ENCODE measurements around the gene SOX30.

SOX30 gene

DNA sequence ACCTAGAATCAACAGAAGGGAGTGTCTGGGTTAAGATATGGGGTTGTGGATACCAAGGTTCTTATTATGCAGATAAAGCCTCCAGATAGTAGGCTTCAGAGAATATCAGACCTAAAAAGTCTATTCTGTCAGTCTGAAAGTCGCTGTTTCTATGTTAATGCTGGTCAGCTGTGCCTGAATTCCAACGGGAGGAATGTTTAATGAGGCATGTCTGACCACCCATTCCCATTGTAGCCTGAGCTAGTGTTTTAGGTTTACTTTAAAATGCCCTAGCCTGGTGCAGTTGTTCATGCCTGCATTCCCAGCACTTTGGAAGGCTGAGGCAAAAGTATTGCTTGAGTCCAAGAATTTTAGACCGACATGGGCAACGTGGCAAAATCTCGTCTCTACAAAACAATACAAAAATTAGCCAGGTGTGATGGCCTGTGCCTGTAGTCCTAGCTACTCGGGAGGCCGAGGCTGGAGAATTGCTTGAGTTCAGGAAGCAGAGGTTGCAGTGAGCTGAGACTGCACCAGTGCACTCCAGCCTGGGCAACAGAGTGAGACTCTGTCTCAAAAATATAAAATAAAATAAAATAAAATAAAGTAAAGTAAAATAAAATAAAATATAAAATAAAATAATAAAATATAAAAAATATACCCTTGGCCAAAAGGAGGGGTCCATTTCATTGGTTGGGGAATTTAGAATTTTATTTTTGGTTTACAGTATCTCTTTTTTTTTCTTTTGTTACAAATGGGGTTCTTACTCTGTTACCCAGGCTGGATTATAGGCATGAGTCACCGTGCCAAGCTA lies 7.8 kb upstream of the SOX30 start:
- DNase-seq (ENCODE audit: low read depth): no peak

DNA sequence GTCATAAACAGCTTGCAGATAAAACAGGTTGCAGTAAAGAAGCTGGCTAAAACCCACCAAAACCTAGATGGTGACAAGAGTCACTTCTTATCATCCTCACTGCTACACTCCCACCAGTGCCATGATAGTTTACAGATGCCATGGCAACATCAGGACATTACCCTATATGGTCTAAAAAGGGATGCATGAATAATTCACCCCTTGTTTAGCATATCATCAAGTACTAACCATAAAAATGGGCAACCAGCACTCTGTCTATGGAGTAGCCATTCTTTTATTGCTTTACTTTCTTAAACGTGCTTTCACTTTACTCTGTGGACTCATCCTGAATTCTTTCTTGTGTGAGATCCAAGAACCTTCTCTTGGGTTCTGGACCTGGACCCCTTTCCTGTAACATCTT lies 6.7 kb upstream of the SOX30 start:
- DNase-seq (ENCODE audit: low read depth): no peak

DNA sequence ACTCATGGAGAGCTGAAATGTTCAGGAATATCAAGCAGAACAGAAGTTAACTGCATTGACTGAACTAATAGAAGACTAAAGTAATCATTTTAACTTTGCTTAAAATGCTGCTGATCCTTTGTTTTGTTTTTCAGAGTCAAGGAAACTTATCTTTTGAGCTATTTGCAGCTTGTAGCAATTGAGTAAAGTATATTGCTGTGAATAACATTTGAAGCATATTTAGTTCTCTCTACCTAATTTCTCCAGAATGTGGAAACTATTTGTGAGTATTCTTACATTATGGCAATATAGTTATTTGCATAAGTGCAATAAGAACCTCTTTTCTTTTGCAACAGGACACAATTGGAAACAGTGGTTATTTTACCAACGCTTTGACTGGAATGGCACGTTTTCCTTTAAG lies 5.3 kb upstream of the SOX30 start:
- DNase-seq (ENCODE audit: low read depth): no peak

DNA sequence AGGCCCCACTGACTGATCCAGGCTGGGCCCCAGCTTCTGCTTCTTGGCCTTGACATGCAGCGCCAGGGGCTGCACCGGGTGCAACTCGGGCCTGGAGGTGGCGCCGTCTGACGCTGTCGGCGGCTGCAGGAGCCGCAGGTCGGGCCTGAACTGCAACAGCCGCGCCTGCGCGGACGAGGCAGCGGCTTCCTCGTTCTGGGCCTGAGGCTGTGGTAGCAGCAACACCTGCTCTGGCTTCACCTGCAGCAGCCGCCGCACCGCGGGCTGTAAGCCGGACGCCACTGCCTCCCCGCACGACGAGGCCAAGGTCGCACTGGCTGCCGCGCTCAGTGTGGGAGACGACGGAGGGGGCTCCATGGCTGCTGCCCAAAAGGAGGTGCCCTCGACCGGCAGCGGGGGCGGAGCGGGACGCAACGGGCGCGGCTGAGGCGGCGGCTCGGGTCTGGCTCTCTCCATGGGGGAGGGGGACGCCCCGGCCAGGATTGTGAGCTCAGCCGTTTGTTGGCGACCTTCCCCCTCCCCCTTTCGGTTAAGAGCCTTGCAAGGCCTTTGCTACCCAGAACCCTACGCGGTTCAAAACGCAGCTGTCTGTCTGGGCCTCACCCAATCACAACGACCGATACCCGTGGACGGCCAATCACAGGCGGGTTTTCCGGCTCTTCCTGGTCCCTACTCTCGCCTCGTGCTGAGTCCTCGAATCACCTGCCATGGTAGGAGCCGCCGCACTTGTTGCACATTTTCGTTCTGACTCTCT lies 438 bp downstream of the SOX30 start:
- no peak for DNase-seq (ENCODE audit: low read depth)

DNA sequence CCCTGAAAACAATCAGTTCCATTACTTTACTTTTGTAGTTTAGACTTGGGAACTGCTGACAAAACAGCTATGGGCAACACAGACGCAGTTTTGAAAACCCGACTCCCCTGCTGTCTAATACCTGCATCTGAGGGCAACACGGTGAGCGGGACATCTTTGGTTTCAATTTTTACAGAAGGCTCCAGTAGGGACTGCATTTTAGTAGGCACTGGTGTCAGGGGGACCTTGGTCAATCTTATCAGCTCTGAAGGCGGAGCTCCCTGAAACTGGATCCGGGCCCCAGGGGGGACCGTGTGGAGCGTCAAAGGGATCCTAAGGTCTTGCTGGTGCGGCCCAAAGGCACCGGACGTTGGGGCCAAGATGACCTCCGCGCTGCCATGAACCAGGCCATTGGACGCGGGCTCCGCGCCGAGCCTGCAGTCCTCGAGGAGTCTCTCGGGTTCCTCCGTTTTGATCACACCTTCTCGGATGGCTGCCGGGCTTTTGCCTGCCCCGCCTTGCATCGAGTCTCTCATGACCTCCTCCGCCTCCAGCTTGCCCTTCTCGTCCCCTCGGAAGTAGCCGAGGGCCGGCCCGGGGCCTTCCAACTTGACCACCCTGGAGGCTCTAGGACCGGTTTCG lies 1.1 kb downstream of the SOX30 start:
- DNase-seq (ENCODE audit: low read depth): no peak

DNA sequence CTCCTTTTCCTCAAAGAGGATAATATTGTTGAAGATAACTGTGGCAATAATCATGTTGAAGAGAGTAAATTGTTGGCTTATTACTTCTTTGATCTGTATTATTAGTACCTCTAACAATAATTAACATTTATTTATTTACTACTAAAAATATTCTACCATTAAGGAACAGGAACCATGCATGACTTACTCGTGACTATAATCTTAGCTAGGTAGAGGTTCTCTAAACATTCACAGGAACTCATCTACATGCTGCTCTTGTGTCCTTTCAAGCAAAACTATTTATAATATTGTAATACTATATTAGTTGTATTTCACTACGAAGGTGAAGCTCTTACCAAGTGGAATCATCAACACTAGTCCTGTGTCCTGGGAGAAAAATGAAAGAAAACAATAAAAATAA lies 3.1 kb downstream of the SOX30 start:
- DNase-seq (ENCODE audit: low read depth): no peak

DNA sequence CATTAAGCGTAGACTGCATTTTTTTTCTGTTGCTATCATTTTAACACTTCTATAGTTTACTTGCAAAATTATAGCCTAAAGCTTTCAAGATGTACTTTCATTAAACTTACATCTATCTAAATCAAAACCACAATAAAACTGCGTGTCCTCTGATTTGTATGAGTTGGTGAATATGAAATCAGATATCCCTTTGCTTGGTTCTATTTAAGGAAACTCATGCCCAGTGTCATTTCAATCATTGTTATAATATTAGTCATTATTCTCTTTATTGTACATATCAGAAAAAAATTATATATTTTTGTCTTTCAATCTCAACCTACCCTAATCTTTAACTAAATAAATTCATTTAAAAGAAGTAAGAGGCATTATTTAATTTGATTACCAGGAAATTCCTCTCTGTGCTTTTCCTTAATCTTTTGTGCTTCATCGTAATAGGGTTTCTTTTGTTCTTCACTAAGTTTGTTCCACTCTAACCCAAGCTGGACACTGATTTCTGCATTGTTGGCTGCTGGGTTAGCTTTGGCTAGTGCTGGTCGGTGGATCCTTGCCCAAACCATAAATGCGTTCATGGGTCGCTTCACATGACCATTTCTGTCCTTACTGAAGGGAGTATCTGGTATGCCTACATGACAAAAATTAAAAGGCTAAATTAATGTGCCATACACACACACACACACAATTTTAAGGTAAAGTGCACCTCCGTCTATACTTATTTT lies 3.8 kb downstream of the SOX30 start:
- DNase-seq (ENCODE audit: low read depth): no peak

DNA sequence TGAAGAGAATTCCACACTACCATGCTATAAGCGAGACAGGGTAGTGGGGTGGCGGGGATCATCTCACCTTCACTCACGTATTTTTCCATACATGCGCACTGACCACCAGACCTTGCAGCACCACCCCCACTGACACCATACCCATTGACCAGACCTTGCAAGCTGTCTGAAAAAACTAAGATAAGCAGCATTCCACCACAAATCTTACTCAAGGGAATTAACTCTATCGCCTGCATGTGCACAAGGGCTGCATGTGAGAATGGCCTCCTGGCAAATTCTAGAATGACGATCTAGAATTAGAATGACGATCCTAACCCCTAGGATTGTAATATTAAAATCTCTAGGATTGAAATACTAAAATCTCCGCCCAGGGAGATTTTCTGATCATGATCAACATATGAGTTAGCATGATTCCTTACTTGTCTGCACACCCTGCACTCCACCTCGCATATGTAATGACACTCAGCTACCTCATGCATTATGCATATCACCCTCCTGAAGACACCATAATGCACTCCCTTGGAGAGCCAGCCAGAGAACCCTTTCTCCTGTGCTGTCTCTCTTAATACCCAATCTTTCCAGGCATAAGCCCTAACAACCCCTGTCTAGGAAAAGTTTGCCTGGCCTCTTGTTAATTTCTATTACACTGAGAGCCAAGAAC lies 11.7 kb downstream of the SOX30 start:
- no peak for DNase-seq (ENCODE audit: low read depth)

DNA sequence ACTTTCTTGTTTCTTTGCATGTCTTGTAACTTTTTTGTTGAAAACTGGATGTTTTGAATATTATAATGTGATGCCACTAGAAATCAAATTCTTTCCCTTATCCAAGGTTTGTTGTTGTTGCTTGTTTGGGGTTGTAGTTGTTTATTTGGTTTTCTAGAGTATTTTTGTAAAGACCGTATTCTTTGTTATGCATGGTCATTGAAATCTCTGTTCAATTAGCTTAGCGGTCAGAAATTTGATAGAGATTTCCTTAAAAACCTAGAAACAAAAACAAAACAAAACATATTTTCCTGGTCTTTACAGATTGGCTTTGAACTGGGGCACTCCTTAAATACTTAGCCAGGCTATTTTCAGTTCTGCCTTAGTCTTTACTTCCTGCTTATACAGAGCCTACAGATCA lies 21.9 kb downstream of the SOX30 start:
- no peak for DNase-seq (ENCODE audit: low read depth)

DNA sequence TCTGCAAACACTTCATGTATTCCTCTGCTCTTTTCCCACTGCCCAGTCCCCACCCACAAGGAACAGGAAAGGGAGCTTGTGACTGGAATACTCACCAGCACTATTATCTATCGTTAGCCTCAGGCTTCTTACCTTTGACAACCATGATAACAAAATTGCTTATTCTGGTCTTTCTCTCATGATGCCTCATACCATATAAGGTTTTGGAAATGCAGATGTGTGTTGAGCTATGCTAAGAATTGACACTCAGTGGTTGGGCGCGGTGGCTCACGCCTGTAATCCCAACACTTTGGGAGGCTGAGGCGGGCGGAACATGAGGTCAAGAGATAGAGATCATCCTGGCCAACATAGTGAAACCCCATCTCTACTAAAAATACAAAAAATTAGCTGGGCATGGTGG lies 25.4 kb downstream of the SOX30 start:
- no peak for DNase-seq (ENCODE audit: low read depth)

DNA sequence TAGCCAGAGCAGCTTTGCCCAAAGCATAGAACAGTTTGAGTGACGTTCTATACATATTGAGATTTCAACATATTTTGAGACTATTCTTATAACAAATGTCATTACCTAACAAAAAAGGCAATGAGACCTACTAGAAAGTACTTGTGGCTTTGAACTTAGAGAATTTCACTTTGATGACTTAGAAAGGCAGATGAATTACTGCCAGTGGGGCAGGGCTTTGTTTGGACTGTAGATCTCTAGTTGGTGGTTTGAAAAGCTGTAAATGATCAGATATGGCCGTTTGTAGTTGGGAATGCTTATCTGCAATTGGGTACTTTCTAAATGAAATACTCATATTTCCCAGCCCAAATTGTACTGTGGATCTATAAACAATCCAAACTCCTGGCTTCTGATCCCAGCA lies 28.1 kb downstream of the SOX30 start:
- no peak for DNase-seq (ENCODE audit: low read depth)

DNA sequence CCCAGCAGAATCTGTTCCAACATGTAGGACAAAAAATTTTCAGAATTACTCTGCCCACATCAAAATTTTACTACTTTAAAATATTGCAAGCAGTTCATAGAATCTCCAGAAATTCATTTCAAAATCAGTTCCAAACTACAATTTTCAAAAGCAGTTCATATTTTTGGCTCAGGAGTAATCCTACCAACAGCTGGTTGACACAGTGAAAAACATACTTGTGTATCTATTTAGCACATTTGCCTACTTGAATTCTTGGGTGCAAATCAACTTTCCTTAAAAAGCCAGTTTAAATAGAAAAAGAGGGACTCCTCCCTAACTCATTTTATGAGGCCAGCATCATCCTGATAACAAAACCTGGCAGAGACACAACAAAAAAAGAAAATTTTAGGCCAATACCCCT lies 31.5 kb downstream of the SOX30 start:
- no peak for DNase-seq (ENCODE audit: low read depth)

DNA sequence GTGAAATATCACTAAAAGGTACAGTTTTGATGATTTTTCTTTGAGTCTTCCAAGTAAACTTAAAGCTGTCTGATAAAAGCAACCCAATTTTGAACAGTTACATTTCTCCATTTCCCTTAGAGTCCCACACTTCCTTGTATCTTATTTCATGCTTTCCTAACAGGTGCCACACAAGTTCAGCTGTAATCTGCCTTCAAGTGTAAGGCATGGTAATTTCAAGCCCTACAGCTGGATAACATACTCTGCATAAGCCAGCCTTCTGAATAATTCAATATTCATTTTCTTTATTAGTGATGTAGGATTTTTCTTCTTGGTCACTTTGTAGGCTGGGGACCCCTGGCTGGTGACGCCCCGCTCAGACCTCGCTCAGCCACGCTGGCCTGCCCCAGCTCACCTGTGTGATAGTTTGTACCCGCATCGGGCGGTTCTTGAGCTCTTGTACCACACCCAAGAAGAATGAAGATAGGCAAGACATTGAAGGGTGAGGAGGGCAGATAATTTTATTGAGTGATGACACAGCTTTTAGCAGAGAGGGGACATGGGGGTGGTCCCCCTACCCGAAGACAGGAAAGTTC lies 34.0 kb downstream of the SOX30 start:
- no peak for DNase-seq (ENCODE audit: low read depth)

DNA sequence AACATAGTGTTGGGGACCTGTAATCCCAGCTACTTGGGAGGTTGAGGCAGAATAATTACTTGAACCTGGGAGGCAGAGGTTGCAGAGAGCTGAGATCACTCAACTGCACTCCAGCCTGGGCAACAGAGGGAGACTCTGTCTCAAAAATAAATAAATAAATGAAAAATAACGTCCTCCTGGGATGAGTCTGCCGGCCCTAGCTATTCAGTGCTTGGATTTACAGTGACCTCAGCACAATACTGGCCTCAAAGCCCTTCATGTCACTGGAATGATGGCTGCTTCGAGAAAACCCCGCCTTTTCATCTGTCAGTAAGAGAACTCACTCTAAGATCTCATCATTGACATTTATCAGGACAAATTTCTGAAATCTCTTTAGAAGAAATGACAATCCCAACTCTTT lies 35.5 kb downstream of the SOX30 start:
- DNase-seq (ENCODE audit: low read depth): no peak

DNA sequence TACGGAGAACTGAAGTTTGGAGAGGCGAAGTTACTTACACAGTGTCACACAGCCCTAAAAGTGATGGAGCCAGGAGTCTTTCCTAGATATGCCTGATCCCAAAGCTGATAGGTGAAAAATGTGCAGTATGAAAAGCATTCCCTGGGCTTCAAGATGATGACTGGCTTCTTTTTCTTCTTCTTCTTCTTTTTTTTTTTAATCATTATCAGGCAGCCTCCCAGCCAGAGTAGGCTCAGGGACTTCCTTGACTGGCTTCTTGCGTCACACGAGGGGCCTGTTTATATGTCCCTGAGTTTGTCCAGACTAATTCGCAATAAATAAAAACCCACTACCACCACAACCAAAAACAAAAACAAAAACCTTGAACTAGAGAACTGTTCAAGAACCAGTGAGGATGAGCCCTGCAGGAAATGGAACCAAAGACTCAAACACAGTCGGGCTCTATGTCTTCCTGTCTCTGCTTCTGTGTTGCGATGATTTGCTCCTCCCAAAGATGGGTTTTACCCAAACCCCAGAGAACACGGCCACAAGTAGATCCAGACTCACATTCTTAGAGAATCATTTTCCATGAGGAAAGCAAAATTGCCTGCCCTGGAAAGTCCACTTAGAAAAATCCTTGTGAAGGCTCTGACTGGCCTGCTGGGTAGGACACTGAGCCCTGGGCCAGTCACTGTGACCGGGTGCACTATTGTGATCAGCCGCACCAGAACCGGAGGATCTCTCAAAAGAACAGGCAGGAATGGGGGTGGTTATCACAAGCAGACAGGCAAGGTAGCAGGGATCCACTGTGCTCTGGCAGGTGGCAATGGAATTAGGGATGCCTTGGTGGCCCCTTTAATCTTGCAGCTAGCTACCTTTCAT lies 38.6 kb downstream of the SOX30 start:
- DNase-seq (ENCODE audit: low read depth): no peak

DNA sequence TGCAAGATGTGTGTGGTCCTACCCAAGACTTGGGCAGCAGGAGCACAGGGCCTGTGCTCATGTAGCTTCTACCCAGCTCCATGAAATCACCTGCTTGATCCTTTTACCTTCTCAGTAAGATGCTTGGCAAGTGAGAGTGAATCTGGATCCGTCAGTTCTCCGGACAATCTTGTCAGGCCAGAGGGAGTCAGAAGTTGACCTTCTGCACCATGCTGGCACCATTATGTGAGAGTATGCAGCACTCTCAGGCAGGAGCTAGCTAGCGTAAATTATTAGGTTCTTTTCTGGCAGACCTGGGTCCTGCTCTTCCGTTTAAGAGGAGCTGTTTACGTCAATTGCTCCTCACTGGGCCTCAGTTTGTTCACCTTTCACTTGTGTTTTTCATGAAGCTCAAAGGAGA lies 39.7 kb downstream of the SOX30 start:
- DNase-seq (ENCODE audit: low read depth): no peak

DNA sequence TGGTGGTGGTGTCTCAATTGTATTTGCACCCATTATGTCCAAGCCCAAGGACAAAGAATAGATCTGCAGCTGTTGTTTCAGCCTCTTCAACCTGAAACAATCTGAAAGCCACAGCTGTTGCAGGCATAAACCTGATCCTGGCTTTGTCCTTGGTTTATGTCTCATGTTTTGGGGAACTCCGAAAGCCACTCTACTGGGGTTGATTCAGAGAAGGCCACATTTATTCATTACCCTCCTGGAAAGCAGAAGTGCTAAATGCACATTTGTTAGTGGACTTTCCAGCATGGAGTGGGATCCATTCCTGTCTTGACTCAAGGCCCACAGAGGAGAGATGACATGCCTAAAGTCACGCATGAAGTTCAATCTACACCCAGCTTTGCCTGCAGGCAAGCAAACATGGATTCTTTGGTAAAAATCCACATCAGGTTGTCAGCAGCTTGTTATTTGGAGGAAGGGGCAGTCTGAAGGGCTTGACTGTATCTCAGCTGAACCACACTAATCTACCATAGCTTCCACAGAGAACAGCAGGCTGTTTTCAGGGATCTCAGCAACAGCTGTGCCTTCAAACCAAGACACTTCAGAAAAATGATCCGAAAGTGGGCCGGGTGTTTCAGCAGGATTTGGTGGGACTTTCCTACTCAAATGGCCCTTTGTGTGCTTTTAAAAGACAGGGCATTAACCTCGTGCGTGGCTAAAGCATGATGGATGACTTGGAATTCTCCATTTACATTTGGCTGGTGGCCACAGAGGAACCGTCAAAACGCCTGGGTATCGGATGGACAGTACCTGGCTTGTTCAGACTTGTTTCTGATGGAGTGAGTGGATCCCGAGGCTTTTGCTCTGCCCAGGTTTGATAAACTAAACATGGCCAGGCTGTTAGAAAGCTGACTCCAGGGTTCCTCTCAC lies 40.4 kb downstream of the SOX30 start:
- DNase-seq (ENCODE audit: low read depth): no peak

DNA sequence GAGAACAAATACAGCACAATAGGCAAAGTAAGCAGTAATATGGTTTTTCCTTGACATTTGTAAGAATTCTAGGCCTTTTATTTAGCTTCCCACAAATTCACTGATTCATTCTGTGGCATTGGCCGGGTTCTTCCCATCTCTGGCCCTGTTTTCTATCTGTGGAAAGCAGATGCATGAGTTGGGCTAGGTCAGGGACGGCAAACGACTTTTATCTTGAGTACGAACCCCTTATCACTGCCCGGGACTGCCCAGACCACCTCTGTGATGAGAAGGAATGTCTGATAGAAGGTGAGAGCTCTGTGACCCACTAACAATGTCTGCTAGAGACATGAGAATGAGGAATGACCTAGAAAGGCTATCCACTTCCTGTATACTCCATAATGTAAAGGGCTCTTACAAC lies 41.2 kb downstream of the SOX30 start:
- no peak for DNase-seq (ENCODE audit: low read depth)

DNA sequence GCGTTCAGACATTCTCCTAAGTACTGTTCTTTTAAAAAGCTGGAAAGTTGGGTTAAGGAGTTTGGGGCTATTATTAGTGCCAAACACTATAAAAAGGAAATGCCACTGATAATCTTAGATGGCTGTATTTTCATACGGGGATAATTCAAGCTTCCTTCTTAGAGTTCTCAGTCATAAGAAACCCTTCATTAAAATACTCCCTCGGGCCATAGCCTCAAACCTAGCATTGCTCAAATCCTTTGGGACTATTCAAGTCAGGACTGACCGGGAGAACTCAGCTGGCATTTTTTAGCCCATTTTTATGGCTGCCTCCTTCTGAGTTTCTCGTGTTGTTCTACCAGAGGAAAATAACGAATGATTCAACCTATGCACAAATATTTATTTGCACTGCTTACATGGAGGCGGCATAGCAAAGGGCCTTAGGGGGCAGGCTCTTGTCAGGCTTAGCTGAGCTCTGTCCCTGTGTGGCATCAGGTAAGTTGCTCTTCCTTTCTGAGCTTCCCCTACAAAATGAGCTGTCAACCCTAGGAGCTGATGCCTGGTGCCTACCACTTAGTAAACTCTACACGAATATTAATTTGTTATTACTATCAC lies 43.2 kb downstream of the SOX30 start:
- no peak for DNase-seq (ENCODE audit: low read depth)

Measured in non-pigmented ciliary epithelial cell (primary cell).